HEK293 (cell line): ENCODE results near the gene SUCNR1.
"Not testable (repeated sequence)": the region's sequence is repeated elsewhere in the genome, so short reads cannot be mapped to it uniquely, and the experiment has no call there.

Experiments used
- INSM2 ChIP-seq: fragments of 450-650 bp; formaldehyde crosslinking; IDR thresholded peaks from 2 replicates; pipeline ENCODE4 v1.5.1; 2016; ENCODE audit warnings: missing biosample characterization, missing genetic modification characterization
- MZF1 ChIP-seq: fragments of 450-650 bp; formaldehyde crosslinking; IDR thresholded peaks from 2 replicates; pipeline ENCODE4 v1.5.1; 2017; ENCODE audit warnings: missing biosample characterization, missing genetic modification characterization, borderline replicate concordance
- REST ChIP-seq: fragments of 450-650 bp; formaldehyde crosslinking; IDR thresholded peaks from 2 replicates; pipeline ENCODE4 v1.5.1; 2016; ENCODE audit warnings: missing biosample characterization, missing genetic modification characterization
- SETDB1 ChIP-seq: IDR thresholded peaks from one replicate; pipeline ENCODE4 v1.6.1; 2017; ENCODE audit warnings: mild to moderate bottlenecking, low read length, moderate library complexity, mixed read lengths; ENCODE audit not compliant: insufficient read length
- ZNF274 ChIP-seq, 2 experiments: fragments of 200-500 bp in 1 of 2; fragments of 450-650 bp in 1 of 2; sonication (Bioruptor generic) in 1 of 2; formaldehyde crosslinking in 1 of 2; IDR thresholded peaks; 2 replicates each; pipeline versions ENCODE4 v1.5.1 to v1.6.1; 2014 to 2016; ENCODE audit warnings: borderline replicate concordance in 1 of 2, inconsistent platforms in 1 of 2, low read length in 1 of 2, missing biosample characterization in 1 of 2, missing genetic modification characterization in 1 of 2
- ZNF530 ChIP-seq: fragments of 450-650 bp; formaldehyde crosslinking; IDR thresholded peaks from 2 replicates; pipeline ENCODE4 v1.5.1; 2016; ENCODE audit warnings: low read depth, missing biosample characterization, missing genetic modification characterization
- ZNF792 ChIP-seq: fragments of 450-650 bp; formaldehyde crosslinking; IDR thresholded peaks from 2 replicates; pipeline ENCODE4 v1.5.1; 2016; ENCODE audit warnings: missing biosample characterization, missing genetic modification characterization
- ZSCAN4 ChIP-seq: fragments of 450-650 bp; formaldehyde crosslinking; IDR thresholded peaks from 2 replicates; pipeline ENCODE4 v1.5.1; 2017; ENCODE audit warnings: missing biosample characterization, missing genetic modification characterization
- TF ChIP-seq, protein P1 (sequence below): fragments of 450-650 bp; formaldehyde crosslinking; IDR thresholded peaks from 2 replicates; pipeline ENCODE4 v1.5.1; 2017; ENCODE audit warnings: missing biosample characterization, missing genetic modification characterization
- TF ChIP-seq, protein P2 (sequence below): fragments of 450-650 bp; formaldehyde crosslinking; IDR thresholded peaks from 2 replicates; pipeline ENCODE4 v1.5.1; 2016; ENCODE audit warnings: missing biosample characterization, missing genetic modification characterization

DNA sequence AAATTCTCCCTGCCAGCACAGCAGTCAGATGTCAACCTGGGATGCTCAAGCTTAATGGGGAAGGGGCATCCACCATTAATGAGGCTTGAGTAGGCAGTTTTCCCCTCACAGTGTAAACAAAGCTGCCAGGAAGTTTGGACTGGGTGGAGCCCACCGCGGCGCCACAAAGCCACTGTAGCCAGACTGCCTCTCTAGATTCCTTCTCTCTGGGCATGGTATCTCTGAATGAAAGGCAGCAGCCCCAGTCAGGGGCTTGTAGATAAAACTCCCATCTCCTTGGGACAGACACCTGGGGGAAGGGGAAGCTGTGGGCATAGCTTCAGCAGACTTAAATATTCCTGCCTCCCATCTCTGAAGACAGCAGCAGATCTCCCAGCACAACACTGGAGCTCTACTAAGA, 12.0 kb downstream of the SUCNR1 start:
- TF ChIP-seq ZNF274 (IDR thresholded peaks at IDR 0.05; ENCODE audit: low read length); ZNF274 (tag by site-specific recombination; IDR thresholded peaks at IDR 0.05; ENCODE audit: borderline replicate concordance); INSM2 (tag by site-specific recombination); ZSCAN4 (tag by site-specific recombination); REST (tag by site-specific recombination); MZF1 (tag by site-specific recombination); ZNF530; ZNF792 (tag by site-specific recombination); SETDB1: not testable (repeated sequence)
- TF ChIP-seq, protein P1, sequence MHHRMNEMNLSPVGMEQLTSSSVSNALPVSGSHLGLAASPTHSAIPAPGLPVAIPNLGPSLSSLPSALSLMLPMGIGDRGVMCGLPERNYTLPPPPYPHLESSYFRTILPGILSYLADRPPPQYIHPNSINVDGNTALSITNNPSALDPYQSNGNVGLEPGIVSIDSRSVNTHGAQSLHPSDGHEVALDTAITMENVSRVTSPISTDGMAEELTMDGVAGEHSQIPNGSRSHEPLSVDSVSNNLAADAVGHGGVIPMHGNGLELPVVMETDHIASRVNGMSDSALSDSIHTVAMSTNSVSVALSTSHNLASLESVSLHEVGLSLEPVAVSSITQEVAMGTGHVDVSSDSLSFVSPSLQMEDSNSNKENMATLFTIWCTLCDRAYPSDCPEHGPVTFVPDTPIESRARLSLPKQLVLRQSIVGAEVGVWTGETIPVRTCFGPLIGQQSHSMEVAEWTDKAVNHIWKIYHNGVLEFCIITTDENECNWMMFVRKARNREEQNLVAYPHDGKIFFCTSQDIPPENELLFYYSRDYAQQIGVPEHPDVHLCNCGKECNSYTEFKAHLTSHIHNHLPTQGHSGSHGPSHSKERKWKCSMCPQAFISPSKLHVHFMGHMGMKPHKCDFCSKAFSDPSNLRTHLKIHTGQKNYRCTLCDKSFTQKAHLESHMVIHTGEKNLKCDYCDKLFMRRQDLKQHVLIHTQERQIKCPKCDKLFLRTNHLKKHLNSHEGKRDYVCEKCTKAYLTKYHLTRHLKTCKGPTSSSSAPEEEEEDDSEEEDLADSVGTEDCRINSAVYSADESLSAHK (tag by site-specific recombination), result not testable (repeated sequence)
- TF ChIP-seq, protein P2, sequence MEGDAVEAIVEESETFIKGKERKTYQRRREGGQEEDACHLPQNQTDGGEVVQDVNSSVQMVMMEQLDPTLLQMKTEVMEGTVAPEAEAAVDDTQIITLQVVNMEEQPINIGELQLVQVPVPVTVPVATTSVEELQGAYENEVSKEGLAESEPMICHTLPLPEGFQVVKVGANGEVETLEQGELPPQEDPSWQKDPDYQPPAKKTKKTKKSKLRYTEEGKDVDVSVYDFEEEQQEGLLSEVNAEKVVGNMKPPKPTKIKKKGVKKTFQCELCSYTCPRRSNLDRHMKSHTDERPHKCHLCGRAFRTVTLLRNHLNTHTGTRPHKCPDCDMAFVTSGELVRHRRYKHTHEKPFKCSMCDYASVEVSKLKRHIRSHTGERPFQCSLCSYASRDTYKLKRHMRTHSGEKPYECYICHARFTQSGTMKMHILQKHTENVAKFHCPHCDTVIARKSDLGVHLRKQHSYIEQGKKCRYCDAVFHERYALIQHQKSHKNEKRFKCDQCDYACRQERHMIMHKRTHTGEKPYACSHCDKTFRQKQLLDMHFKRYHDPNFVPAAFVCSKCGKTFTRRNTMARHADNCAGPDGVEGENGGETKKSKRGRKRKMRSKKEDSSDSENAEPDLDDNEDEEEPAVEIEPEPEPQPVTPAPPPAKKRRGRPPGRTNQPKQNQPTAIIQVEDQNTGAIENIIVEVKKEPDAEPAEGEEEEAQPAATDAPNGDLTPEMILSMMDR (tag by site-specific recombination), result not testable (repeated sequence)
